GM21717 (cell line): Measurements from ENCODE around the gene ABCC5.

ENCODE experiments used
- ATAC-seq: cut with Tn5 transposase; IDR thresholded peaks from one replicate; pipeline ENCODE4 v1.9.1; 2021; ENCODE audit warnings: mild to moderate bottlenecking, moderate library complexity; ENCODE audit not compliant: unreplicated experiment

Gene ABCC5

DNA sequence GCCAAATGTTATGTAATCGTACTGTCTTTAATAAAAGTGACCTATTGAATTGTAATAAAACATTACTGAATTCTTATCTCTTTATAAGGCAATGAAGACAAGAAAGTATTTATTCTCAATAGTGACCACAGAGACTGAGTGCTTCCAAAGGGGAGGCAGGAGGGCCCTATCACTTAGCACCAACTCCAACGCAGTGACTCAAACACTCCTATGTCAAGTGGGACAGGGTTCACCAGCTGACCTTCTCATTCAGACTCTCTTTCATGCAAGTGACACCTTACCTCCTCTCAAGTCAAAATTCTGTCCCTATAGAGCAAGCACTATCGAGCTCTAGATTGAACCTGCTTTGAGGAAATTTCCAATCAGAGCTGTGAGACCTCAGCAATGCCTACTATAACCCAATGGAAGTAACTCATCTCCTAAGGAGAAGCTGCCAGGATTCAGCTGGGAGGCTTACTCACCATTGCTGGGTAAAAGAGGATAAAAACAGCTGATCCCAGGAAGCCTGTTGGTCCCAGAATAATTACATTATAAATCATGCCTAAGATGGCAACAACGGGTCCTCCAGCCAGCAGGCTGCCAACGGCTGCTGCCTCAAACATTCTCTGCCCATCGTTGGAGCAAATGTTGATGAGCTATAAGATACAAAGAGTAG lies 35.6 kb downstream of the ABCC5 start:
- ATAC-seq, result no peak

DNA sequence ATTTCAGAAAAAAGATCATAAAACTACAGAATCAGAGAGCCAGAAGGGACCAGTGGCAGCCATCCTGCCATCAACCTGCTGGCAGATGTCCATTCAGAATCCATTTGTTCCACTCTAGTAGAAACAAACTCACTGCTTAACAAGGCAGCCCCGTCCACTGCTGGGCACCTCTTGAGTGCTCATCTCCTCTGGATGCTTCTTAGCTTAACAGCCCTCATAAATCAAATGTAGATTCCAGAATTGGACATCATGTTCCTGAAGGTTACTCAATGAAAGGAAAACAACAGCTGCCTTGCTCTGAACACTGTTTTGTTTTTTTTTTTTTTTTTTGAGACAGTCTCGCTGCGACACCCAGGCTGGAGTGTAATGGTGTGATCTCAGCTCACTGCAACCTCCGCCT lies 37.3 kb downstream of the ABCC5 start:
- no peak for ATAC-seq

DNA sequence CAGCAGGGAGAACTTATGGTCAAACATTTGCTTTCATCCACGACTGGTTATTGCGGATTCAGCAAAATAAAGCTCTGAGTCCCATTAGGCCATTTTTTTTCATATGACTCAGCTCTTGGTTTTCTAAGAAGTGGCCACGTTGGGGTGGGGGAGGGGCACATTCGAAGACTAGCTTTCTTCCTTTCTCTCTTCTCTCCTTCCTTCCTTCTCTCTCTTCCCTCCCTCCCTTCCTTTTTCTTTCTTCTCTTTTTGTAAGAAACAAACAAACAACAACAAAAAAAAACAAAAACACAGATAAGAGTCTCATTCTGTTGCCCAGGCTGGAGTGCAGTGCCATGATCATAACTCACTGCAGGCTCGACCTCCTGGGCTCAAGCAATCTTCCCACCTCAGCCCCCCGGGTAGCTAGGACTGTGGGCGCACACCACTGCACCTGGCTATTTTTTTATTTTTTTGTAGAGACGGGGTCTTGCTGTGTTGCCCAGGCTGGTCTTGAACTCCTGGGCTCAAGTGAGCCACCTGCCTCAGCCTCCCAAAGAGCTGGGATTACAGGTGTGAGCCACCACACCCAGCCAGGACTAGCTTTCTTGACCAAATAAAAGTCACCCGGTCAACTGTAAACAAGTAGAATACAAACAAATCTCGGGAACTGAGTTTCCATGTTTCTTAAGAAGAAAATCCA lies 41.6 kb downstream of the ABCC5 start:
- ATAC-seq, result no peak

DNA sequence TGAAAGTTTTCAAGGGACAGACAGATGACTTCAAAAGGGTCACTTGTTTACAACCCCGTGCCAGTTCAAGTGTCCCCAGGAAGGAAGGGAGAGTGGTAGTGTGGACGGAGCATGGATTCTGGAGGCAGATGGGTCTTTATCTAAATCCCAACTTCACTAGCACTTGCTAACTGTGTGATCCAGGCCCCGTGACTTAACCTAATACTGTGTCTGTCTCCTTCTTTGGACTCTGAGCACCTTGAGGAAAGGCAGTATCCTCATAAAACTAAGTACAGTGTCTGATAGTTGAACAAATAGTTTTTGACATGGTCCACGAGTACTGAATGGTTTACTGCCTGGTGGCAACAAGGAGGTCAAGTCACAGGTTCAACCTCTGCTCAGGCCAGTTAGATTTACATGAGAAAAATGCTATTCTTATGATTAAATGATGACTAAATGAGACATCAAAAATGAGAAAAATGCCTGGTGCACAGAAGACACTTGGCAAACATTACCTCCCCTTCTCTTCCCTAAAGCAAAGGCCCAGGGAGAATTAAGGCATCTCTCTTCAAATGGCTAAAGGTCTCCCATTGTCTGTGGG lies 48.9 kb downstream of the ABCC5 start:
- ATAC-seq, result no peak

DNA sequence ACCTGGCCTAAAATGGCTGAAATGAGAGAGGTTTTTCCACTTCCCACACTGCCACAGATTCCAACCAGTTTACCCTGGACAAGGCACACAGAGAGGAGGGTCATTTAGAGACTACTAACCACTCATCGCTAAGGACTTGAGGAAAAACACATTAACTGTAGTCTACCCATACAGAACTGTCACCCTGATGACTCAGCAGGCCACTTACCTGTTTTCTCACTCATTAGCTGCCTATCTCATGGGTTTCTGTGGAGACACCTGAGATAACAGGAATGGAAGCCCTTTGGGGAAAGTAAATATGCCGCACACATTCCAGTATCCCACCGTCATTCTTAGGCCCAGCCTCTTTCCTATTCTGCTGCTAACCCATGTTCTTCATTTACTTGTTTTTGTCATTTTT lies 50.0 kb downstream of the ABCC5 start:
- ATAC-seq, result no peak

DNA sequence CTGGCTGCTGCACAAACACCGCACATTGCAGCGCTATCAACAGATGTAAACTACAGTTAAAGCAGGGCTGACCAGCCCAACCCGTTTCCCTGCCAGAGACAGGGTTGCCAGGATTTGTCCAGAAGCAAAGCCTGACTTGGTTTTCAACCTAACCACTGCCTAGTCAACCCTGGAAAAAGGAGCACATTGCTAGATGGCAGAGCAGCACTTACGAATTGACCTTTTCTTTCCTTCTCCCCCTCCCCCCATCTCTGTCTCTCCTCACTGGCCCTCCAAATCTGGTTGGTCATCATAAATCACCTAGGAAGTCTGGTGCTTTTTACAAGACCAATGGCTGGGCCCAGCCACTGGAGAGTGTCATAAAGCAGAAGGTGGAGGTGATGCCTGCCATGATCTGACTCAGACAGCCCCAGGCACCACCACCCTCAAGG lies 51.3 kb downstream of the ABCC5 start:
- no peak for ATAC-seq

DNA sequence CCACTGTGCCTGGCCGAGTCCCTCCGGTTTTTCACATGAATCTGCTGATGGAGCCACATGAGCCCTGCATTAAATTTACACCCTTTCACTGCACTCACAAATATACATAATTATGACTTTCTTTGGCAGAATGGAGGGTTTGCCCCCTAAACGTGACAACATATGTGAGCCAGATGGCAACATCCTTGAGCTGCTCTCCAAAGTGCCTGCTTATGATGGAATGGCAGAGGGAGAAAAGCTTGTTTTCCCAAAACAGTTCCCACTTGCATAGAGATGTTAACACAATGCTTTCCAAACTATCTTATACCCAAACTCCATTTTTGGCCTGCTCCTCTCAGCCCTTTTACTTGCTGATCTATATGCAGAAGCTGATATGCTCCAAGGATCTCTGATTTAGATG lies 54.9 kb downstream of the ABCC5 start:
- ATAC-seq, result no peak

DNA sequence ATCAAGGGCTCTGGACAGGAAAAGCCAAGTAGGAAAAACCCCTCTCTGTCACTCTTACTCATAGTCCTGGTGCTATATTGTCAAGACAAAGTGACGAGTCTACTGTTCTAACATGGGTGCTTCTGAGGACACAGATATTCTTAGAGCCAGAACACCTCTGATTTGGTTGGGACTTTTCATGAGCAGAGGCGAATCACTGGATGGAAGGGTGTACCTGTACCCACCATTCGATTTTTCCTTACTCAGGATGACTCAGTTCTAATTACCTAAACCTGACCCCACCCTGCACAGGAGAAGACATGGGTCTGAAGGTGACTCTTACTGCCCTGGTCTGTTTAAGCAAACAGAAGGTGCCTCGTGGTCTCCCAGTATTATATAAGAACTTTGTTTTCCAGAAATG lies 58.5 kb downstream of the ABCC5 start:
- no peak for ATAC-seq

DNA sequence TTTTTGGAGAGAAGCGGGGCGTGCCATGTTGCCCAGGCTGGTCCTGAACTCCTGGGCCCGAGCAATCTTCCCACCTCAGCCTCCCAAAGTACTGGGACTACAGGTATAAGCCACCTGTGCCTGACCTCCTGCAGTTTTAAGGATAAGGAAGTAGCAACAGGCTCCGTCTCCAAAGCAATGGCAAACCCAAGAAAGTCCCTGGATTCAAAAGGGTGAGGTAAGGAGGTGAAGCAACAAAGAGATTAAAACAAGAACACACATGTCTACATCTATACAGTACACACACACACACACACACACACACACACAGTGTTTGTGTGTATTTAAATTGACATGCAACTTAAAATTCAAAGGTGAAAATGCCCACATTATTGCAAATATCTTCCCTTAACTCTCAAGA lies 58.9 kb downstream of the ABCC5 start:
- no peak for ATAC-seq

DNA sequence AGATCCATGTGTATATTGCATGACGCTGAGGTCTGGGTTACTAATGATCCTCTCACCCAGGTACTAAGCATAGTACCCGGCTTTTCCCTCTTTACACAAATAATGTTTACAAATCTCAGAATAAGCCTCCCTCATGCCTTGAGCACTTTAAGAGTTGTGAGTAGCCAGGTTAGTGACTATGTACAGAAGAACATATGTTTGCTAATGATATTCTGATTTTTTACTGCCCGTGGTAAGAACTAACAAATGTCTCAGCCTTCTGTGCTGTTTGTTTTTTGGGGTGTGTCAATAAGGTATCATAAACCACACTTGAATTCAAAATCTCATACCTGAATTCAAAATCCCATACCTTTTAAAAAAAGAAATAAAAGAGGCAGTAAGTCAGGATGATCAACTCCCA lies 59.5 kb downstream of the ABCC5 start:
- ATAC-seq, result no peak

DNA sequence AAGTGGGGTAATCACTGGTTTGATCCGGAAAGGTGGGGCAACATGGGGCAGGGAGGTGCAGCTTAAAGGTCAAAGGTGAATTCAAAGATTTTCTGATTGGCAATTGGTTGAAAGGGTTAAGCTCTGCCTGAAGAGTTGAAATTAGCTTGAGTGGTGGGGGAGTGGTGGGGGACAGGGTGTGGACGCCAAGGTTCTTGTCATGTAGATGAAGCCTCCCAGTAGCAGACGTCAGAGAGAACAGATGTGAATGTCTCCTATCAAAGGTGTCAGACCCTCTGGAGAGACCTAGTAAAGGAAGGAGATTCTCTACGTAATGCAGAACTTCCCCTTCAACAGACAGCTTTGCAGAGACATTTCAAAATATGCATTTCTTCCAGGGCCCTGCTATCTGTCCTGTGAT lies 62.8 kb downstream of the ABCC5 start:
- no peak for ATAC-seq

DNA sequence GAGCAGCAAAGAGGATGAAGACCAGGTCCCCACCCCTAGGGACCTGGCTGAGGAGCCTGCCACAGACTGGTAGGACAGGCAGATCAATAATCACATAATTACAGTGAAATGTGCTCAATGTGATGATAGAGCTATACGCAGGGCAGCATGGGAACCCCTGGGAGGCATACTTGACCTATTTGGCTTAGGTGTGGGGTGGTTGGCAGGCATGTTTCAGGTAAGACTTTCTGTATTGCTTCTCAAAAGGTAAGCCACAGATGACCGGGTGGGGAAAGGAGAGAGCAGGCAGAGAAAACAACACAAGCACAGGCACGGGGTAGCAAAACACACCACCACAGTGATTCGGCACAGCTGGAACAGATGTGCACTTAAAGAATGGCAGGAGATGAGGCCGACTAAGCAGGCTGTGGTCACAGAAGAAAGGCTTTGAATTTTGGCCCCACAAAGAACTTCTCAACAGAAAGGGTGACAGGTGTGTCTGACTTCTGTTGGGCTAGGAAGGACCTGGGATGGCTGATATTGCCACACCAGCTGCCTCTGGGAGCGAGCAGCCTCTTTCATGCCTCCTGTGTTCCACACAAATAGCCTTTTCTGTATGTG lies 64.1 kb downstream of the ABCC5 start:
- no peak for ATAC-seq

DNA sequence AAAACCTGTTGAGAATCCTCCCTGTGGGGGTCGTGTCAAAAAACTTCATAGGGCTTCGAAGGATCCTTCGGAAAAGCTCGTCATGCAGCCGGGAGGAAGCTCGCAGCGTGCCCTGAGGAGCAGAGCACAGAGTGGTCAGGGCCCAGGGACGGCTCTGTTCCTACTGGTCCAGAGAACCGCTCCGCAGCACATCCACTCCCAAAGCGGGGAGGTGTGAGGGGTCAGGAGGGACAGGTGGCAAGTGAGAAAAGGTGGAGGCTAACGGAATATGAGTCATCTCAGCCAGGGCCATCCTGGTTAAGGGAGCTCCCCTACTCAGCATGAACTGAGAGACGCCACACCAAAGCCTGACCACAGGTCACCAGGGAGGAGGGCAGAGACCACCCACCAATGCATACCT lies 66.2 kb downstream of the ABCC5 start:
- no peak for ATAC-seq

DNA sequence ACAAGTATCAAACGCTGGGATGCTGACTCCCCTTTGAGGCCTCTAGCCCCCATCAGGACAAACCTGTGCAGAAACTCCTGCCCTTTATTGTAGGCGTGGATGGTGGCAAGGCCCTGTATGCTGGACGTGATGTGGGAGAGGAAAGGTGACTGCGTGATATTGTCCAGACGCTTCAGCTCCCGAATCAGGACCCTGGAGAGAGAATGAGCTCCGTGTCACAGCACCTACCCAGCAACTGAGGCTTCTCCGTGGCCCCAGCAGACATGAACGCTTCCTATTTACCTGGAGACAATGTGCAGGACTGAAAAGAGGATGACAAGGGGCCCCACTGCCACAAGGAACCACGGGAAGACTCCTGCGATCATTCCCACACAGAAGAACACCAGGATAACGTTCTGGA lies 68.0 kb downstream of the ABCC5 start:
- no peak for ATAC-seq

DNA sequence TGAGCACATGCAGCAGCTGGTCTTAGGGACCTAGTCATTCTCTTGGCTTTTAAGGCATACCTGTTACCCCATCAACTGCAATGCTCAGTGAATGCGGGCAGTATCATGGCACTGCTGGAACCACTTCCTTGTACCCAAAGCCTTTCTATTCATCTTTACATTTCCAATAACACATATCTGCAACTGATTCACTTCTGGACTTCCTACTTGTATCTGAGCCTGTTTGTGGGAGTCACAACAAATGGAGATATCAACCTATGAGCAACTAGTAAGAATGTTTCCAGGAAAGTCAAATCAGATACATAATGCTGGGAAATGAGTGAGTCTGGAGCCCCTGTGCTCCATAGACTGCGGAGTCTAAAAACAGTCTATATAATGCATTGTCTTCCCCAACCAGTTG lies 71.6 kb downstream of the ABCC5 start:
- ATAC-seq, result no peak

DNA sequence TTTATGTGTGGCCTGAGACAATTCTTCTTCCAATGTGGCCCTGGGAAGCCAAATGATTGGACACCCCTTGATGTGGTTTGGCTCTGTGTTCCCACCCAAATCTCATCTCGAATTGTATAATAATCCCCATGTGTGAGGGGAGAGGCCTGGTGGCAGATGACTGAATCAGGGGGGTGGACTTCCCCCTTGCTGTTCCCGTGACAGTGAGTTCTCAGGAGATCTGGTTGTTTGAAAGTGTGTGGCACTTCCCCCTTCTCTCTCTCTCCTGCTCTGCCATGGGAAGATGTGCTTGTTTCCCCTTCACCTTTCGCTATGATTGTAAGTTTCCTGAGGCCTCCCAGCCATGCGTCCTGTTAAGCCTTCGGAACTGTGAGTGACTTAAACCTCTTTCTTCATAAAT lies 72.9 kb downstream of the ABCC5 start:
- no peak for ATAC-seq

DNA sequence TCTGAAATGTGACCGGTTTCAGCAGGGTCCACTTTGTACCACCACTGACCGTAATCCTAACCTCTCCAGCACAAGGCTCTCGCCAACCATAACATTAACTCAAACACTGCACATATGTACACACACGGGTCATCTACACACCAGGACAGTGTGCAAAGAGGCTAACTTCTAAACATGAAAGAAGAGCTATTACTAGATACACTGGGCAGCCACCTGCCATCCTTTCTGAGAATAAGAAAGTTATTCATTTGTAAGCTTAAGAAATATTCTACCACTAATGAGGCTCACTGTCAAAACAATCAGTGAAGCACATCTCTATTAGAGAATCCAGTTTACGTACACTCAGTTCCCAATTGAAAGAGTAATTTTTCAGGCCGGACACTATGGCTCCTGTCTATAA lies 73.9 kb downstream of the ABCC5 start:
- no peak for ATAC-seq

DNA sequence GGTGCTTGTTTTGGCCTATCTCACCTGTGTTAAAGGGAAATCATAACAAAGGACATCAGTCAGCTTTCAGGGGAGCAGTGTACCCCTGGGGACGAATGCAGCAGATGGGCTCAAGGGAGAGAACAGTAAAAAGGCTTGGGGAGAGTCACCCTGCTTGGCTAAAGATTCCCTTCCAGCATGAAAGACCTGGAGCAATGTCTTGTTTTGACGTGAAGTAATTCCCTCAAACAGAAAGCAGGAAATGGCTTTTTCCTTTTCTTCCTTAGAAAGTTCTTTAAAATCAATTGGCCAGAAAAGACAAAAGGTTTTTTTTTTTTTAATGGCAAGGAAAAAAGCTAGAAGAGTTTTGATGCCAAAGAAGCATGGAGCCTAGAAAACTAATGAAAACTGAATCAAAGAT lies 76.5 kb downstream of the ABCC5 start:
- ATAC-seq, result no peak

DNA sequence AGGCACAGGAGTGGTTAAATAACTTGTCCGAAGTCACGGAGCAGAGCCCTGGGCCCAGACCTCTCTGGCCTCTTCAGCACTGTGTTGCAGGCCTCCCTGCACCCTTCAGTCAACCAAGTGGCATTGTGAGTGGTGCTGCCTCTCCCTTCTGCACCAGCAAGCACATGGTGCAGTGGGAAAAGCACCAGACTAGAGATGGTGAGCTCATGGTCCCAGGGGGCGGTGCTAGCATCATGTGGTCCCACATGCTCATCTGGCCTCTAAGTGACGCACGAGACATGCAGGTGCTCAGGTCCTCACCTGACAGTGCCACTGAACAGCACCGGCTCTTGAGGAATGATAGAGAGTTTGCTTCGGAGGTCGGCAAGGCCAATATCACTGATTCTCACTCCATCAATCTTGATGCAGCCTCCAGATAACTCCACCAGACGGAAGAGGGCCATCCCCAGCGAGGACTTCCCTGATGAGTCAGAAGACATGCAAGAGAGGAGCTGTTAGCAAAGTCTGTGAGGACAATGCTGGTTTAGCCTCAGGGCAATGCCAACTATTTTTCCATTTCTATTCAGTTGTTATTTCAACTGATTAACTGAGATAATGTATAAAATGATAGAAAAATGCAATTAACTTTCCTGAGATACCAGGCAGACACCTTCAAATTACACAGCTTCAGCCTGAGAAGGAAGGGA lies 79.9 kb downstream of the ABCC5 start:
- ATAC-seq, result no peak

DNA sequence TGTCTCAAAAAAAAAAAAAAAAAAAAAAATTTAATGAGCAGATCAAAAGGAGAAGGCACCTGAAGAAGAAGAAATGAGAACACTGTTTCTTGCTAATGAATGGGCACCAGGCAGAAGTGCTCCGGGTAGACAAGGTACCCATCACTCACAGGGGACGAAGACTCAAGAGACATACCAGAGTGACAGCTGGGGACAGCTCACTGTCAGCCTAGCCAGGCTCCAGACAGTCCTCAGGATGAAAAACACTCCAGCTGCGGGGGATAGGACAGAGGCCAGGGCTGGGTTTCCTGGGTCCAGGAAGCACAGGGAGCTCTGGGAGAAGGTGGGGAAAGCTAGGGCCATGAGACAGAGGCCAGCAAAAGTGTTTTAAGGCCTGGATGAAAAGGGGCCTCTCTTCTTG lies 84.5 kb downstream of the ABCC5 start:
- no peak for ATAC-seq

DNA sequence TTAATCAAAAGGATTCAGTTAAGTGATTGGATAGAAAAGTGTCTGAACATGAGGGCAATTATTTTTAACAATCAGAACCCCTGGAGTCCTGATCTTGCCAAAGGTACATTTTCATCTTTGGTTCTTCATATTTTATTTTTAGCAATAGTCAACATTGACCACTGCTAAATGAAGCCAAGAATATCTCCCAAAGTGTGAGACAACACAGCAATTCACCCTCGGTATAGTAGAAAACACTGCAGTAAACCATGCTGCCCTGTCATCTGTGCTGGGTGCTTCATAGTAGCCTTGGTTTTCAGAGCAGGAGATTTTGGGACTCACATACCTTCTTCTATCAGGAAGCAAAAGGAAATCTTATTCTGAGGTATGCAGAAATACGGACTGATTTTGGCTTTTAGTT lies 85.8 kb downstream of the ABCC5 start:
- no peak for ATAC-seq

DNA sequence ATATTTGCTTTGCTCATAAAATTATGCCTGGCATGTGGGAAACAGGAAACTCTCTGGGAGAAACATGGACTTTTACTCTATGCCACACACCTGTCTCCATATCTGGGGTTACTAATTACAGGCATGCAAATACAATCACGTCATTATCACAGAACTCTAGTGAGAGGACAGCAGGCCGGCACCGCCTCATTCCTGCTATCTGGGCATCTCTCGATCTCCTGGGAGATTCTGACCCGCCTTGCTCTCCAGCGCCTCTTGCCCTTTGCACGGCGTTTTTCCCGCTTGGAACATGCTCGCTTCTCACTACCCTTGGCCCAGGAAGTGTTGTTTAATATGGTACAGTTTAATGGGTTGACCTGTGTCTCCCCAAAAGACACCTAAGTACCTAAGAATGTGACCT lies 87.6 kb downstream of the ABCC5 start:
- no peak for ATAC-seq
